H7 (cell line): ENCODE measurements around the gene PPP1CA. TPM values are rescaled to one million over a fixed set of nuclear protein-coding genes. Genes with fewer than 3 reads are reported as not detected.

ENCODE experiments used
- DNase-seq: peaks from one replicate; pipeline ENCODE4 v3.0.0; 2012
- H3K27me3 ChIP-seq: 2 replicates; pipeline ENCODE4 v1.6.0; 2011; ENCODE audit warnings: mild to moderate bottlenecking, low read length; ENCODE audit not compliant: control insufficient read depth, insufficient read depth
- H3K36me3 ChIP-seq: replicated peaks from 2 replicates; pipeline ENCODE4 v1.5.1; 2011; ENCODE audit warnings: low read length; ENCODE audit not compliant: control insufficient read depth, insufficient read depth
- H3K4me3 ChIP-seq: 2 replicates; pipeline ENCODE4 v1.5.1; 2011; ENCODE audit warnings: low read depth, mild to moderate bottlenecking, control low read depth, low read length, moderate library complexity; ENCODE audit not compliant: insufficient read depth
- total RNA-seq: library from RNA; depleted of rRNA; stranded (reverse); fragments of >200 nt; shearing (Covaris generic); gene quantifications from 2 replicates; pipeline ENCODE4 v1.2.3, GENCODE V29; 2014; rRNA removed

The PPP1CA gene
- total RNA-seq, result 246 and 314 TPM in 2 replicates

GRCh38 chr11:67401495-67402191 lies at the start of gene PPP1CA:
Gene PPP1CA (minus strand): TSS chr11:67401858. CDS start chr11:67401782, 76 bp downstream.
- peak within 1 kb of the TSS; percentile 82 for H3K4me3 ChIP-seq
- no peaks in the 10 kb centered on the region for H3K27me3 ChIP-seq
- peak; percentile 100 for DNase-seq
- peaks cover 19% of the 10 kb centered on the region for H3K36me3 ChIP-seq

DNA sequence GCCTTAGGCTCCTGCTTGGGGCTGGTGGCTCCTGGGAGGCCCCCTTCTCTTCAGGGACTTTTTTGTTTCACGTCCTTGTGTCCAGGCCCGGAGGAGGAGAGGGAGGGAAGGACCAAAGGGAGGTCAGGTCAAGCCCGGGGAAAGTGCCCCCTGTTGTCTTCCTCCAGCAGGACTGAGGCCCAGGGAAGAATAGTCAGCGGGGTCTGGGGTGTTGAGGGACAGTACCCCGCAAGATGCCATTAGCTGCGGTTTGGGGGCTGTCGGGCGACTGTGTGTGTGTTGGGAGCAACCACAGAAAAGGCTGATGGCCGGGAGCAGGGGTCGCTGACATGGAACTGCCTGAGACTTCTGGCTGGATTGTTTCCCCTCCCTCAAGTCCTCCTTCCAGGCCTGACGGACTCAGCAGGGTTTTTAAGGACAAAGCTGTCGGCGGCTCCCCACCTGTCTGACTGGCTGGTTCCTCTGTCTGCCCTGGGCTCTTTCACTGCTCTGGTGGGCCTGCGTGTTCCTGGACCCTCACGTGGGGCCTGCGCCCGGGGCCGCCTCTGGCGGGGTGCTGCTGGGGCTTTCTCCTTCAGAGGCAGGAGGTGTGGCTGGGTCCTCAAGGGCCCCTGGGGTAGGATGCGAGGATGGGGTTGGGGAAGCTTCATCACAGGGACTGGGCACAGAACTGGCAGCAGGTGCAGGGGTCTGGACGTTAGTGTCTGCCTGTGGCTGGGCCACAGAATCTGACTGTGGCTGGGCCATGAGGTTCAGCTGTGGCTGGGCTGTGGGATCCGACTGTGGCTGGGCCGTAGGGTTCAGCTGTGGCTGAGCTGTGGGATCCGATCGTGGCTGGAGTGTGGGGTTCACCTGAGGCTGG lies 49.4 kb upstream of the PPP1CA start:
- no peak overlapping the region for H3K4me3 ChIP-seq
- H3K27me3 ChIP-seq, result no peaks in the 10 kb centered on the region
- peak; percentile 62 for DNase-seq
- no peaks in the 10 kb centered on the region for H3K36me3 ChIP-seq

DNA sequence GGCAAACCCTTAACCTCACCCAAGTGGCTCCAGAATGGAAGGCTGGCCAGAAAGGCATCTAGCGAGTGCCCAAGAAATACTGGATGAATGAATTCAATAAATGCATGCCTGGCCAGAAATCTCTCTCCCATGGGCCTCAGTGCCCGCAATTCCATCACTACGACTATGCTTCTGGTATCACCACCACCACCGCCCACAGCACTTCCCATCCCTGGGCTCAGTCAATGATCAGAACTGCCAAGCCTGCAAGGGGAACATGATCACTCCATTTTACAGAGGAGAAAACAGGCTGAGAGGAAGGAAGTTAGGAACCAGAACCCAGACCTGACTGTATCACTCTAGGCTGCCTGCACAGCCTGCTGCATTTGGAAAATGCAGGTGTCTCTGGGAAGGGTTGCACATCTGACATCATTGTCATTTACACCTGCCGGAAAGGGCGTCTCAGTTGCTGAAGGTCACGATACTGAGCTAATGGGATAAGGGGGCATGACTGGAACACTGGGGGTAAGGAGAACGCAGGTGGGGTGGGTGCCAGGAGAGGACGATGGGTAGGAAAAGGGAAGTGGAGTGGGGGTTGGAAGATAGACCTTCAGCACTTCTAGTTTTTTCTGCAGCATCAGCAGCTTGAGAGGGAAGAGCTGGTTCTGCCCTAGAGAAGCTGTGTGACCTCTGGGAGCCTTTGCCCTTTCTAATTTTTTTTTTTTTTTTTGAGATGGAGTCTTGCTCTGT lies 47.6 kb upstream of the PPP1CA start:
- Histone ChIP-seq H3K27me3 (no peaks in the 10 kb centered on the region), H3K36me3 (no peaks in the 10 kb centered on the region), H3K4me3 (no peak overlapping the region)
- peak; percentile 25 for DNase-seq

DNA sequence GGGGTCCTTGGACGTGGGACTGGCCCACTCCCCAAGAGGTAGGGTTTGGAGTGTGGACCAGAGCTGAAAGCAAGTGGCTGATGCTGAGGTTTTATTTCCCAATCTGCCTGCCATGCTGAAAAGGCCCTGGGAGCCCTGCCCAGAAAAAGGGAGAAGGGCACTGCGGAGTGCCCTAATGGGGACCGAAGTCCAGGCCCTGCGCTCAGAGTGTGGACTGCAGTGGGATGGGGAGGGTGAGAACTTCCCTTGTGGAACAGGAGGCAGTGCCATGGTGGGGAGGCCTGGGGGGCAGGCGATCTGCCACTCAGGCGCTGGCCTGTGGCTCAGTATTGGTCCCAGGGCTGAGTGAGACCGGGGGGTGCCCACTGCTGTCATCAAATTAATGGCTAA lies 46.6 kb upstream of the PPP1CA start:
- Histone ChIP-seq H3K4me3 (no peak overlapping the region), H3K27me3 (no peaks in the 10 kb centered on the region), H3K36me3 (no peaks in the 10 kb centered on the region)
- DNase-seq, result no peak

- DNase-seq, result no peak
These were observed 43.9 kb upstream of the PPP1CA start for GRCh38 chr11:67445515-67445914.

DNA sequence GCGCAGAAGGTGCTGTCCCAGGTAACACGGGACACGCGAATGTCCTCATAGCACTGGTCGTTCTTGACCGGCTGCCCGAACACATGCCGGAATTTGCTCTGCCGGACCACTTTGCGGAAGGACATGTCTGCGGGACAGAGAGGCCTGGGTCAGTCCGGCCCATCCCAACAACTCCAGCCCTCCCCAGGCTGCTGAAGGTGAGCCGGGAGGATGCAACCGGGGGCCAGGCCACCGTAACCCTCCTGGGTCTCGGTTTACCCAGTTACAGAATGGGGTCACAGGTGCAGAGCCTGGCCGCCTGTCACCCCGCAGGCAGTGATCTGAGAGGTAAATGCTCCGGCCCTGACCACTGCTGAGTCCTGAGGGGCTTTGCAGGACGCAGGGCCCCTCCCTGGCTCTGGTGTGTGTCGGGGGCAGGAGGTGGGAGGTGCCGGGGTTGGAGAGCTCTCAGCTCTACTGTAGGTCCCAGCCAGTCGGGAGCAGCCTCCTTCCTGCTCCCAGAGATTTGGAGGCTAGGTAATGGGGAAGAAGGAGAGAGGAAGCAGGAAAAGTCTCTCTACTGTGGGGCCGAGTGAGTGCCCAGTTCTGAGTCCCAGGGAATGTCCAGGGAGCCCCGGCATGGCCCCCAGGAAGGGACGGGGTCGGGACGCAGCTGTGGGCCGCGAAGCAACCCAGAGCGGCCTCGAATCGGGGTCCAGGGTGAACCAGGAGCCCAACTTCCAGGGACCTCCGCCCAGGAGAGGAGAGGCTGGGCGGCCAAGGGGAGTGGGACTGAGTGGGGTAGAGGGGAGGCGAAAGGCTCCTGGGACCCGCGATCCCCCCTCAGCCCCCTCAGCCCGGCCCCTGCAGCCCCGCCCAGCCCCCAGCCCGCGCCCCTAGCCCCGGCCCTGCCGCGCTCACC lies 41.1 kb upstream of the PPP1CA start:
- H3K36me3 ChIP-seq, result peaks cover 8% of the 10 kb centered on the region
- DNase-seq, result peak; percentile 71
- H3K4me3 ChIP-seq, result peak overlapping the region; percentile 69
- no peaks in the 10 kb centered on the region for H3K27me3 ChIP-seq

More at GRCh38 chr11:67445515-67445914, 43.9 kb upstream of the PPP1CA start:
- Histone ChIP-seq H3K27me3 (no peaks in the 10 kb centered on the region), H3K36me3 (peaks cover 8% of the 10 kb centered on the region), H3K4me3 (no peak overlapping the region)

DNA sequence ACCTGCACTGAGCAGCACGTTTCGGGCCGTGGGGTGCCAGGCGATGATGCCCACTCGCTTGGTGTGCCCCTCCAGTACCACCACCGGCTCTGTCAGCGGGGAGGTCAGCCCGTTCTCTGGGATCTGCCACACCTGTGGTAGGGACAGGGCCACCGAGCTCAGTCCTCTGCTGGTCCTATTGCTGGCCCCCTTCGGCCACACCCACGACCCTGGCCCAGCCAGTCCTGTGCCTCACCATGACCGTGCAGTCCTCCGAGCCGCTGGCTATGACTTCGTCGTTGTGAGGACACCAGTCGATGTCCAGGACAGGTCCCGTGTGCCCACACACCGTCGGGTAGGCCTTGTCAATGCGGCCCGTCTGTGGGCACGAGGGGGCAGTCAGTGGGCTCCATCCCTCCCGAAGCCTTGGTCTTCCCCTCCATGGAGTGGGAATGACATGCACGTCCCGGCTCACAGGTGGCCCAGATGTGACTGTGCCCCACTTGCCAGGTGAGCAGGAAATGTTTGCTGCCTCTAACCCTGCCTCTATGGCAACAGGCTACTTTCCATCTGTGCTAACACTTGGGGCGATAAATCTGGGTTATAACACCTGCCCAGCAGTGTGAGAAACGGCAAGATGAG lies 40.2 kb upstream of the PPP1CA start:
- no peak for DNase-seq
- H3K27me3 ChIP-seq, result no peaks in the 10 kb centered on the region
- H3K4me3 ChIP-seq, result no peak overlapping the region
- peaks cover 10% of the 10 kb centered on the region for H3K36me3 ChIP-seq

- Histone ChIP-seq H3K4me3 (no peak overlapping the region), H3K36me3 (peaks cover 10% of the 10 kb centered on the region), H3K27me3 (no peaks in the 10 kb centered on the region)
- DNase-seq, result no peak
These were observed 39.5 kb upstream of the PPP1CA start for GRCh38 chr11:67441098-67441563.

- Histone ChIP-seq H3K36me3 (peaks cover 11% of the 10 kb centered on the region), H3K4me3 (no peak overlapping the region), H3K27me3 (no peaks in the 10 kb centered on the region)
- no peak for DNase-seq
These were observed 38.8 kb upstream of the PPP1CA start for GRCh38 chr11:67440229-67441097.

GRCh38 chr11:67439321-67440228 lies 37.9 kb upstream of the PPP1CA start:
- peak; percentile 84 for DNase-seq
- peaks cover 11% of the 10 kb centered on the region for H3K36me3 ChIP-seq
- H3K4me3 ChIP-seq, result no peak overlapping the region
- no peaks in the 10 kb centered on the region for H3K27me3 ChIP-seq

- Histone ChIP-seq H3K27me3 (no peaks in the 10 kb centered on the region), H3K4me3 (no peak overlapping the region), H3K36me3 (peaks cover 11% of the 10 kb centered on the region)
- DNase-seq, result no peak
These were observed 36.7 kb upstream of the PPP1CA start for GRCh38 chr11:67438158-67438902.
